ENCODE results near the gene NCK1.

DNA sequence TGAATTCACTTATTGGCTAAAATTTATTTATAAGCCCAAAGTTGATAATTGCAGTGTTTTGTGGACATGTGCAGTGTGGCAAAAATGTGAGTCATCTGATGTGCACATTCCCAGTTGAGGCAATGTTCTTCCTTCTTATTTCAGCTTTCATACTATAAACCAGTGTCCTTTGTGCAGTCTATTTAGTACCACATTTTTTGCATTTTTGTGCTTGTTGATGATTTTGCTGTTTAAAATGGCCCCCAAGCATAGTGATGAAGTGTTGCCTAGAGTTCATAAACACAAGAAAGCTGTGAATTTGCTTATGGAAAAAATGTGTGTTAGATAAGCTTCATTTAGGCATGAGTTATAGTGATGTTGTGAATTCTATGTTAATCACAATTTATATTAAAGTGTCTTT, 76.3 kb downstream of the NCK1 start:
- TF ChIP-seq, protein P1, sequence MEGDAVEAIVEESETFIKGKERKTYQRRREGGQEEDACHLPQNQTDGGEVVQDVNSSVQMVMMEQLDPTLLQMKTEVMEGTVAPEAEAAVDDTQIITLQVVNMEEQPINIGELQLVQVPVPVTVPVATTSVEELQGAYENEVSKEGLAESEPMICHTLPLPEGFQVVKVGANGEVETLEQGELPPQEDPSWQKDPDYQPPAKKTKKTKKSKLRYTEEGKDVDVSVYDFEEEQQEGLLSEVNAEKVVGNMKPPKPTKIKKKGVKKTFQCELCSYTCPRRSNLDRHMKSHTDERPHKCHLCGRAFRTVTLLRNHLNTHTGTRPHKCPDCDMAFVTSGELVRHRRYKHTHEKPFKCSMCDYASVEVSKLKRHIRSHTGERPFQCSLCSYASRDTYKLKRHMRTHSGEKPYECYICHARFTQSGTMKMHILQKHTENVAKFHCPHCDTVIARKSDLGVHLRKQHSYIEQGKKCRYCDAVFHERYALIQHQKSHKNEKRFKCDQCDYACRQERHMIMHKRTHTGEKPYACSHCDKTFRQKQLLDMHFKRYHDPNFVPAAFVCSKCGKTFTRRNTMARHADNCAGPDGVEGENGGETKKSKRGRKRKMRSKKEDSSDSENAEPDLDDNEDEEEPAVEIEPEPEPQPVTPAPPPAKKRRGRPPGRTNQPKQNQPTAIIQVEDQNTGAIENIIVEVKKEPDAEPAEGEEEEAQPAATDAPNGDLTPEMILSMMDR (IDR thresholded peaks at IDR 0.05), result no peak
- TF ChIP-seq POLR2A (IDR thresholded peaks at IDR 0.05), result no peak

All from lower leg skin (tissue), 3 donors.